ENCODE data around the gene PPP1R12B. TPM values are rescaled to one million over a fixed set of nuclear protein-coding genes. Genes with fewer than 3 reads are reported as not detected.

The PPP1R12B gene
- total RNA-seq, 4 donors from 2014 or later: 20.6 to 120 (median 36.9) TPM

GRCh38 chr1:202329891-202330290 is 18.6 kb upstream of the PPP1R12B start:
- TF ChIP-seq POLR2A (IDR thresholded peaks at IDR 0.05): no peak
- no peak for TF ChIP-seq CTCF (IDR thresholded peaks at IDR 0.05)
- Histone ChIP-seq H3K27me3 (no peaks in the 10 kb centered on the region), H3K27ac (no peak overlapping the region), H3K9me3 (no peaks in the 10 kb centered on the region), H3K4me1 (no peaks in the 10 kb centered on the region), H3K36me3 (peaks cover 0 to 42% (median 0%) of the 10 kb centered on the region in 3 donors), H3K4me3 (no peak overlapping the region)
- no peak for DNase-seq
- intact Hi-C loops (cut with DNase I): no loop called here

DNA sequence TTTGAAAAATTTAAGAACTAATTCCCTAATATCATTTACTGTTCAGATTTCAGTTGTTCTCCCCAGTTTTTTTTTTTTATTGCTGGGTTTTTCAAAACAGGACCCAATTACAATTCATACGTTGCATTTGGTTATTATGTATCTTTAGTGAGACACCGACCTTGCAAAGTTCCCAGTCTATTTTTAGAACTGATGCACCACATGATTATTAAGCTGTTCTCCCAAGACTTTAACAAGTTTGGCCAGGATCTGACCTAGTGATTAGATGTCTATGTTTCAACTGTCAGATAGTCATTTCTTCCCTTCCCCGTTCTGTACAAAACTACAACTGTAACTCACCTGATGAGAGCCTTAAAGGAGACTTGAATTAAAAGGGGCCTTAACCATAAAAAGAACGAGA is 14.6 kb upstream of the PPP1R12B start:
- H3K4me1 ChIP-seq: no peaks in the 10 kb centered on the region
- H3K27me3 ChIP-seq: no peaks in the 10 kb centered on the region
- no peak overlapping the region for H3K27ac ChIP-seq
- no peaks in the 10 kb centered on the region for H3K9me3 ChIP-seq
- peaks cover 0 to 52% (median 0%) of the 10 kb centered on the region in 3 donors for H3K36me3 ChIP-seq
- TF ChIP-seq CTCF (IDR thresholded peaks at IDR 0.05) (no peak), POLR2A (IDR thresholded peaks at IDR 0.05) (no peak)
- intact Hi-C loops (cut with DNase I): no loop called here
- WGBS, 2 donors: 68 to 72% methylated on average over 4 of the region's 4 CpGs
- DNase-seq: no peak
- no peak overlapping the region for H3K4me3 ChIP-seq

- peak; percentile 41 to 86 (median 71) for TF ChIP-seq CTCF (IDR thresholded peaks at IDR 0.05)
- no peak for TF ChIP-seq POLR2A (IDR thresholded peaks at IDR 0.05)
- no peak overlapping the region for H3K27ac ChIP-seq
- H3K9me3 ChIP-seq: no peaks in the 10 kb centered on the region
- no peaks in the 10 kb centered on the region for H3K36me3 ChIP-seq
- 67 to 68% methylated on average over 4 of the region's 4 CpGs for WGBS, 2 donors
- H3K4me1 ChIP-seq: peaks cover 0 to 20% (median 4%) of the 10 kb centered on the region in 3 donors
- intact Hi-C loops (cut with DNase I): loop anchor here (10.0 kb wide), 1 partner anchor 371 kb away; the partner anchor contains the start of gene SYT2
- H3K27me3 ChIP-seq: no peaks in the 10 kb centered on the region
- H3K4me3 ChIP-seq: no peak overlapping the region
- DNase-seq: no peak
Observed at GRCh38 chr1:202343652-202344349, 4.7 kb upstream of the PPP1R12B start.

DNA sequence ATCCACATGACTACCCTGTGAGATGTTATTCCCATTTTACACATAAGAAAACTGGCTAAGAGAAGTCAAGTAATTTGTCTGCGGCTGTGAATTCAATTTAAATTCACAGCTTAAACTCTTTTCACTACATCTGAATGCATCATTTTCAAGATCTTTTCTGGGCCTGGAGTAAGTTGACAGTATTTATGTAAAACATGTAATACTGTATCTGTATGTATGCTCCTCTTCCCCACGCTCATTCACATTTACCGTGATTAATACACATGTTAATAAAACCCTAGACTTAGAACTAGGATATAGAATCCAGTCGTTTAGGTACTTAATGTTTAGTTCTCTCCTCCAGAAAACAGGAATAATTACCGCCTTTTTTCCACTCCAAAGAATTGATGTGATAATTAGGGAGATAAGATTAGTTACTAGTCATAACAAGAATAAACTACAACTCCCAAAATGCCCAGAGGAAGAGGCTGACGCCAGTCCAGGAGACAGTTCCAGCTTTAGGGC is 442 bp upstream of the PPP1R12B start:
- 43 to 49% methylated on average over 6 of the region's 6 CpGs for WGBS, 2 donors
- Histone ChIP-seq H3K4me3 (peak overlapping the region in 3 of 4 donors; percentile 84 to 97 (median 97)), H3K36me3 (no peaks in the 10 kb centered on the region), H3K9me3 (no peaks in the 10 kb centered on the region), H3K27me3 (no peaks in the 10 kb centered on the region), H3K4me1 (peaks cover 3 to 22% (median 13%) of the 10 kb centered on the region in 3 donors), H3K27ac (peak overlapping the region in 2 of 4 donors; percentile 32 to 96)
- no peak for DNase-seq
- intact Hi-C loops (cut with DNase I): loop anchor here (10.0 kb wide), 1 partner anchor 367 kb away; the partner anchor contains the start of gene SYT2
- TF ChIP-seq CTCF (IDR thresholded peaks at IDR 0.05) (no peak), POLR2A (IDR thresholded peaks at IDR 0.05) (no peak)

- H3K9me3 ChIP-seq: no peaks in the 10 kb centered on the region
- no peak for DNase-seq
- no peaks in the 10 kb centered on the region for H3K27me3 ChIP-seq
- WGBS, 2 donors: 7% methylated on average over 12 of the region's 12 CpGs
- H3K4me3 ChIP-seq: peak overlapping the region; percentile 84 to 97 (median 97)
- H3K36me3 ChIP-seq: no peaks in the 10 kb centered on the region
- intact Hi-C loops (cut with DNase I): loop anchor here (10.0 kb wide), 1 partner anchor 365 kb away; the partner anchor contains the start of gene SYT2
- no peak for TF ChIP-seq POLR2A (IDR thresholded peaks at IDR 0.05)
- no peak for TF ChIP-seq CTCF (IDR thresholded peaks at IDR 0.05)
- peak overlapping the region; percentile 89 to 96 (median 94) for H3K27ac ChIP-seq
- peaks cover 3 to 17% (median 13%) of the 10 kb centered on the region in 3 donors for H3K4me1 ChIP-seq
Observed at GRCh38 chr1:202349206-202349928, 868 bp downstream of the PPP1R12B start.
